ENCODE measurements around the gene NEDD4L. TPM values are rescaled to one million over a fixed set of nuclear protein-coding genes. Genes with fewer than 3 reads are reported as not detected.

NEDD4L gene
- total RNA-seq, 1 donor from 2014 or later = 93.9 TPM

DNA sequence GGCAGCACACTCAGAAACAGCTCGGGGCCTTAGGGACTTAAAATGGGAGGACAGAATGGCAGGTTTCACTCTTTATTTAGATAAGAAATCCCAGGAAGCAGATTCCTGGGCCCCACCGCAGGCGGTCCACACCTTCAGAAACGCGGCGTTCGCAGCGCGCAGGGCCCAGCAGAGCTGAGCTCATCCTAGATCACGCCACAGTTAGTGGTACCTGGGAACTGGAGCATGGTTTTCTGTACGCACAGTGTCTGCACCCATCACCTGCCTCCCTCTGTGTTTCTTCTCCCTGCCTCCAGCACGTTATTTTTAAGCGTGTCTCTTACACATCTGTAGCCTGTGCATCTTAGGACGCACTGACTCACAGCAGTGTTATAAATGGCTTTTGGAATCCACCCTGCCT lies 342.8 kb downstream of the NEDD4L start:
- Histone ChIP-seq H3K27ac (ENCODE audit: low read depth, low read length) (no peak overlapping the region), H3K27me3 (ENCODE audit: insufficient read depth, low read length) (no peaks in the 10 kb centered on the region), H3K4me2 (ENCODE audit: low read length) (no peak overlapping the region), H3K9me3 (ENCODE audit: insufficient read depth, low read depth, low read length) (no peaks in the 10 kb centered on the region), H3K36me3 (ENCODE audit: insufficient read depth, low read length) (peaks cover 59% of the 10 kb centered on the region), H4K20me1 (ENCODE audit: insufficient read depth, low read length) (no peaks in the 10 kb centered on the region), H3K4me3 (ENCODE audit: insufficient read depth, low read depth, low read length) (no peak overlapping the region), H2AFZ (ENCODE audit: low read depth, low read length) (no peak overlapping the region), H3K79me2 (ENCODE audit: insufficient read depth, low read length) (no peaks in the 10 kb centered on the region), H3K4me1 (ENCODE audit: insufficient read depth, low read length) (peaks cover 3% of the 10 kb centered on the region), H3K9ac (ENCODE audit: low read length) (no peak overlapping the region)
- no peaks in the 10 kb centered on the region for H3K9me3 Mint-ChIP-seq (ENCODE audit: unreplicated experiment)
- H3K4me3 Mint-ChIP-seq (ENCODE audit: unreplicated experiment) = no peak overlapping the region
- DNase-seq (ENCODE audit: low read depth) (no peak), FAIRE-seq (no peak)
- no peak overlapping the region for H3K27ac Mint-ChIP-seq (ENCODE audit: unreplicated experiment)
- no peaks in the 10 kb centered on the region for H3K27me3 Mint-ChIP-seq (ENCODE audit: low read depth, unreplicated experiment)
- TF ChIP-seq, protein P1, sequence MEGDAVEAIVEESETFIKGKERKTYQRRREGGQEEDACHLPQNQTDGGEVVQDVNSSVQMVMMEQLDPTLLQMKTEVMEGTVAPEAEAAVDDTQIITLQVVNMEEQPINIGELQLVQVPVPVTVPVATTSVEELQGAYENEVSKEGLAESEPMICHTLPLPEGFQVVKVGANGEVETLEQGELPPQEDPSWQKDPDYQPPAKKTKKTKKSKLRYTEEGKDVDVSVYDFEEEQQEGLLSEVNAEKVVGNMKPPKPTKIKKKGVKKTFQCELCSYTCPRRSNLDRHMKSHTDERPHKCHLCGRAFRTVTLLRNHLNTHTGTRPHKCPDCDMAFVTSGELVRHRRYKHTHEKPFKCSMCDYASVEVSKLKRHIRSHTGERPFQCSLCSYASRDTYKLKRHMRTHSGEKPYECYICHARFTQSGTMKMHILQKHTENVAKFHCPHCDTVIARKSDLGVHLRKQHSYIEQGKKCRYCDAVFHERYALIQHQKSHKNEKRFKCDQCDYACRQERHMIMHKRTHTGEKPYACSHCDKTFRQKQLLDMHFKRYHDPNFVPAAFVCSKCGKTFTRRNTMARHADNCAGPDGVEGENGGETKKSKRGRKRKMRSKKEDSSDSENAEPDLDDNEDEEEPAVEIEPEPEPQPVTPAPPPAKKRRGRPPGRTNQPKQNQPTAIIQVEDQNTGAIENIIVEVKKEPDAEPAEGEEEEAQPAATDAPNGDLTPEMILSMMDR (IDR thresholded peaks at IDR 0.05; ENCODE audit: insufficient read depth, low read depth, low read length) = no peak
- no peak for TF ChIP-seq EZH2 (IDR thresholded peaks at IDR 0.05; ENCODE audit: insufficient read depth, low read length)
- peaks cover 50% of the 10 kb centered on the region for H3K36me3 Mint-ChIP-seq (ENCODE audit: low read depth, unreplicated experiment)
- H3K4me1 Mint-ChIP-seq (ENCODE audit: low read depth, unreplicated experiment) = peaks cover 5% of the 10 kb centered on the region

DNA sequence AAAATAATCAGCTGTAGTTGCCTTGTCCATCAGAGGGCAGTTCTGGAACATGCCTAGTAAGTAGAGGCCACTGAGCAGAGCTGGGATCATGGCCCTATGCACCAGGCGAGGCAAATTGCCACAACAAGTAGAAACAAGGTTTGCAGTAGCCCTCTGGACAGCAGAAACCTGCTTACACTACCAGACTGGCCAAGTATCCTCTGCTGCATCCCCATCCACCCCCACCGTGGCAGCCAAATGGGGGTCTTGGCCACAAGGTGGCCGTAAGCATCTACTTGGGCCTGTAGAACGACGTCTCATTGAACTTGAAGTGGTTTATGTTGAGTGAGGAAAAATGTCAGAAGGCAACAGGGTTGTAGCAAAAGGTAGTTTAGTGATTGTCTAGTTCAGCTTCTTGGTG lies 343.7 kb downstream of the NEDD4L start:
- Histone ChIP-seq H3K27me3 (ENCODE audit: insufficient read depth, low read length) (no peaks in the 10 kb centered on the region), H3K9ac (ENCODE audit: low read length) (no peak overlapping the region)
- H3K4me1 Mint-ChIP-seq (ENCODE audit: low read depth, unreplicated experiment) = peaks cover 12% of the 10 kb centered on the region

DNA sequence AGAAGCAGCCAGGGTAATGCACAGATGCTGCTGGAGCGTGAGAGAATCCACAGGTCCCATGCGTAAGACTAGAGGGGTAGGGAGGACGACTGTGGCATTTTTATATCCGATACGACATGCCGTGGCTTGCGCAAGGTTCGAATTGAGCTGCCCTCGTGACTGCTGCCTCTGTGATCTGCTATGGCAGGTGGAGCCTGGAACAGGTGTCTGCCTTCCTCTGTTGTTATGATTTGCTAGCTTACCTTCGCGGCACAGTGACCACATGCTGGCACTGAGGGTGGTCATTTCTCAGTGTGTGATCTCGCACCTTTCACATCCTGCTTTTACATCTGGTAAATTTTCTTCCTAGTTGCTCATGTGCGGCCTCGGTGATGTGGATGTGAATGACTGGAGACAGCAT lies 344.7 kb downstream of the NEDD4L start:
- peaks cover 72% of the 10 kb centered on the region for H3K36me3 ChIP-seq (ENCODE audit: insufficient read depth, low read length)
- FAIRE-seq = no peak

More for the DNA sequence above, 343.7 kb downstream of the NEDD4L start:
- no peak for FAIRE-seq
- Histone ChIP-seq H2AFZ (ENCODE audit: low read depth, low read length) (no peak overlapping the region), H3K36me3 (ENCODE audit: insufficient read depth, low read length) (peaks cover 64% of the 10 kb centered on the region), H3K4me3 (ENCODE audit: insufficient read depth, low read depth, low read length) (no peak overlapping the region), H3K27ac (ENCODE audit: low read depth, low read length) (no peak overlapping the region), H3K79me2 (ENCODE audit: insufficient read depth, low read length) (no peaks in the 10 kb centered on the region), H4K20me1 (ENCODE audit: insufficient read depth, low read length) (no peaks in the 10 kb centered on the region), H3K9me3 (ENCODE audit: insufficient read depth, low read depth, low read length) (no peaks in the 10 kb centered on the region), H3K4me2 (ENCODE audit: low read length) (no peak overlapping the region), H3K4me1 (ENCODE audit: insufficient read depth, low read length) (peaks cover 12% of the 10 kb centered on the region)
- Mint-ChIP-seq H3K36me3 (ENCODE audit: low read depth, unreplicated experiment) (peaks cover 53% of the 10 kb centered on the region), H3K27ac (ENCODE audit: unreplicated experiment) (no peak overlapping the region), H3K4me3 (ENCODE audit: unreplicated experiment) (no peak overlapping the region), H3K9me3 (ENCODE audit: unreplicated experiment) (no peaks in the 10 kb centered on the region), H3K27me3 (ENCODE audit: low read depth, unreplicated experiment) (no peaks in the 10 kb centered on the region)
- TF ChIP-seq EZH2 (IDR thresholded peaks at IDR 0.05; ENCODE audit: insufficient read depth, low read length) = no peak
- TF ChIP-seq, protein P1 (IDR thresholded peaks at IDR 0.05; ENCODE audit: insufficient read depth, low read depth, low read length) = no peak
- DNase-seq (ENCODE audit: low read depth) = no peak

More for the DNA sequence above, 344.7 kb downstream of the NEDD4L start:
- Histone ChIP-seq H3K4me3 (ENCODE audit: insufficient read depth, low read depth, low read length) (no peak overlapping the region), H2AFZ (ENCODE audit: low read depth, low read length) (no peak overlapping the region), H3K4me1 (ENCODE audit: insufficient read depth, low read length) (peaks cover 13% of the 10 kb centered on the region), H3K4me2 (ENCODE audit: low read length) (no peak overlapping the region), H3K9me3 (ENCODE audit: insufficient read depth, low read depth, low read length) (no peaks in the 10 kb centered on the region), H3K9ac (ENCODE audit: low read length) (no peak overlapping the region), H3K79me2 (ENCODE audit: insufficient read depth, low read length) (no peaks in the 10 kb centered on the region), H4K20me1 (ENCODE audit: insufficient read depth, low read length) (peaks cover 5% of the 10 kb centered on the region), H3K27me3 (ENCODE audit: insufficient read depth, low read length) (no peaks in the 10 kb centered on the region), H3K27ac (ENCODE audit: low read depth, low read length) (no peak overlapping the region)
- H3K4me1 Mint-ChIP-seq (ENCODE audit: low read depth, unreplicated experiment) = peaks cover 15% of the 10 kb centered on the region
- H3K9me3 Mint-ChIP-seq (ENCODE audit: unreplicated experiment) = no peaks in the 10 kb centered on the region
- no peak overlapping the region for H3K4me3 Mint-ChIP-seq (ENCODE audit: unreplicated experiment)
- H3K27me3 Mint-ChIP-seq (ENCODE audit: low read depth, unreplicated experiment) = no peaks in the 10 kb centered on the region
- no peak for DNase-seq (ENCODE audit: low read depth)
- H3K36me3 Mint-ChIP-seq (ENCODE audit: low read depth, unreplicated experiment) = peaks cover 56% of the 10 kb centered on the region
- no peak for TF ChIP-seq EZH2 (IDR thresholded peaks at IDR 0.05; ENCODE audit: insufficient read depth, low read length)
- TF ChIP-seq, protein P1 (IDR thresholded peaks at IDR 0.05; ENCODE audit: insufficient read depth, low read depth, low read length) = no peak
- H3K27ac Mint-ChIP-seq (ENCODE audit: unreplicated experiment) = no peak overlapping the region
